ENCODE measurements around the gene FBXL19.
A peak's percentile ranks its signal among the peaks of the same experiment; 100 is the strongest.

FBXL19 gene

GRCh38 chr16:30900588-30900987, 22.8 kb upstream of the FBXL19 start:
- H3K4me3 ChIP-seq (ENCODE audit: low read depth, low read length) = no peak overlapping the region
- DNase-seq (ENCODE audit: low read depth, low spot score) = no peak
- ChIA-PET POLR2A (interaction anchor here (1.7 to 2.5 kb wide), 2 partner anchors 26 to 95 kb away, joined by 7 to 8 read pairs; no protein-coding TSS in a partner anchor), CTCF (interaction anchor here (1.2 to 9.1 kb wide), 10 partner anchors 10 to 137 kb away, joined by 3 to 116 read pairs (median 8); partner anchors contain the start of gene RNF40)
- TF ChIP-seq CTCF (IDR thresholded peaks at IDR 0.05; ENCODE audit: insufficient read depth, low read length, missing control alignments) = no peak

- ChIA-PET CTCF (interaction anchor here (0.7 to 9.1 kb wide), 28 partner anchors 9 to 174 kb away, joined by 3 to 116 read pairs (median 5); partner anchors contain the start of genes BCL7C and RNF40), POLR2A (interaction anchor here (0.6 to 2.5 kb wide), 6 partner anchors 27 to 967 kb away, joined by 3 to 8 read pairs (median 4); no protein-coding TSS in a partner anchor)
- no peak for DNase-seq (ENCODE audit: low read depth, low spot score)
- TF ChIP-seq CTCF (IDR thresholded peaks at IDR 0.05; ENCODE audit: insufficient read depth, low read length, missing control alignments) = no peak
- peak overlapping the region; percentile 51 for H3K4me3 ChIP-seq (ENCODE audit: low read depth, low read length)
Measured at GRCh38 chr16:30901201-30902028, 22.0 kb upstream of the FBXL19 start.

- peak overlapping the region; percentile 51 for H3K4me3 ChIP-seq (ENCODE audit: low read depth, low read length)
- TF ChIP-seq CTCF (IDR thresholded peaks at IDR 0.05; ENCODE audit: insufficient read depth, low read length, missing control alignments) = peak; percentile 7
- DNase-seq (ENCODE audit: low read depth, low spot score) = no peak
- ChIA-PET CTCF (interaction anchor here (0.7 to 9.1 kb wide), 26 partner anchors 10 to 174 kb away, joined by 3 to 116 read pairs (median 6); partner anchors contain the start of genes BCL7C and RNF40), POLR2A (interaction anchor here (0.9 to 2.5 kb wide), 4 partner anchors 27 to 96 kb away, joined by 3 to 8 read pairs (median 6); no protein-coding TSS in a partner anchor)
Measured at GRCh38 chr16:30902029-30902972, 21.1 kb upstream of the FBXL19 start.

GRCh38 chr16:30903002-30903401, 20.4 kb upstream of the FBXL19 start:
- H3K4me3 ChIP-seq (ENCODE audit: low read depth, low read length) = no peak overlapping the region
- no peak for DNase-seq (ENCODE audit: low read depth, low spot score)
- TF ChIP-seq CTCF (IDR thresholded peaks at IDR 0.05; ENCODE audit: insufficient read depth, low read length, missing control alignments) = no peak
- ChIA-PET POLR2A (interaction anchor here (1.2 to 2.5 kb wide), 2 partner anchors 89 to 97 kb away, joined by 3 to 8 read pairs; no protein-coding TSS in a partner anchor), CTCF (interaction anchor here (0.8 to 9.1 kb wide), 11 partner anchors 10 to 128 kb away, joined by 4 to 116 read pairs (median 9); partner anchors contain the start of gene BCL7C)

- DNase-seq (ENCODE audit: low read depth, low spot score) = no peak
- no peak for TF ChIP-seq CTCF (IDR thresholded peaks at IDR 0.05; ENCODE audit: insufficient read depth, low read length, missing control alignments)
- H3K4me3 ChIP-seq (ENCODE audit: low read depth, low read length) = no peak overlapping the region
- ChIA-PET CTCF (interaction anchor here (1.8 to 9.1 kb wide), 4 partner anchors 9 to 129 kb away, joined by 6 to 116 read pairs (median 24); no protein-coding TSS in a partner anchor), POLR2A (no interaction called here)
Measured at GRCh38 chr16:30903596-30903995, 19.8 kb upstream of the FBXL19 start.
